Kidney epithelial cell (primary cell): Measurements from ENCODE around the gene WDR86. TPM values are rescaled to one million over a fixed set of nuclear protein-coding genes. Genes with fewer than 3 reads are reported as not detected.

ENCODE experiments used
- DNase-seq: peaks from one replicate; pipeline ENCODE4 v3.0.0-alpha.2; 2010; ENCODE audit warnings: low read depth
- H3K27me3 ChIP-seq: 2 replicates; pipeline ENCODE4 v1.6.0; 2011; ENCODE audit warnings: low read length; ENCODE audit not compliant: control insufficient read depth, insufficient read depth
- H3K36me3 ChIP-seq: 2 replicates; pipeline ENCODE4 v1.5.1; 2011; ENCODE audit warnings: low read length; ENCODE audit not compliant: control insufficient read depth, insufficient read depth
- H3K4me3 ChIP-seq: 2 replicates; pipeline ENCODE4 v1.5.1; 2011; ENCODE audit warnings: low read depth, mild to moderate bottlenecking, control low read depth, low read length
- total RNA-seq: library from RNA; depleted of rRNA; stranded (reverse); fragments of >200 nt; gene quantifications from 2 replicates; pipeline ENCODE4 v1.2.3, GENCODE V29; 2015
- TF ChIP-seq, protein P1 (sequence below): IDR thresholded peaks from 2 replicates; pipeline ENCODE4 v1.5.1; 2011; ENCODE audit warnings: mild to moderate bottlenecking, moderate library complexity, low read length, control low read depth, inconsistent platforms; ENCODE audit not compliant: insufficient read depth, poor library complexity, severe bottlenecking

WDR86 gene
- total RNA-seq, 1 donor from 2014 or later: 19.6 TPM

- Histone ChIP-seq H3K36me3 (no peaks in the 10 kb centered on the region), H3K4me3 (no peak overlapping the region), H3K27me3 (peaks cover 4% of the 10 kb centered on the region)
- DNase-seq: no peak
- TF ChIP-seq, protein P1, sequence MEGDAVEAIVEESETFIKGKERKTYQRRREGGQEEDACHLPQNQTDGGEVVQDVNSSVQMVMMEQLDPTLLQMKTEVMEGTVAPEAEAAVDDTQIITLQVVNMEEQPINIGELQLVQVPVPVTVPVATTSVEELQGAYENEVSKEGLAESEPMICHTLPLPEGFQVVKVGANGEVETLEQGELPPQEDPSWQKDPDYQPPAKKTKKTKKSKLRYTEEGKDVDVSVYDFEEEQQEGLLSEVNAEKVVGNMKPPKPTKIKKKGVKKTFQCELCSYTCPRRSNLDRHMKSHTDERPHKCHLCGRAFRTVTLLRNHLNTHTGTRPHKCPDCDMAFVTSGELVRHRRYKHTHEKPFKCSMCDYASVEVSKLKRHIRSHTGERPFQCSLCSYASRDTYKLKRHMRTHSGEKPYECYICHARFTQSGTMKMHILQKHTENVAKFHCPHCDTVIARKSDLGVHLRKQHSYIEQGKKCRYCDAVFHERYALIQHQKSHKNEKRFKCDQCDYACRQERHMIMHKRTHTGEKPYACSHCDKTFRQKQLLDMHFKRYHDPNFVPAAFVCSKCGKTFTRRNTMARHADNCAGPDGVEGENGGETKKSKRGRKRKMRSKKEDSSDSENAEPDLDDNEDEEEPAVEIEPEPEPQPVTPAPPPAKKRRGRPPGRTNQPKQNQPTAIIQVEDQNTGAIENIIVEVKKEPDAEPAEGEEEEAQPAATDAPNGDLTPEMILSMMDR: no peak
Observed at GRCh38 chr7:151375530-151376217, 34.2 kb downstream of the WDR86 start.

- TF ChIP-seq, protein P1: no peak
- DNase-seq: no peak
Observed at GRCh38 chr7:151374726-151375125, 35.1 kb downstream of the WDR86 start.

DNA sequence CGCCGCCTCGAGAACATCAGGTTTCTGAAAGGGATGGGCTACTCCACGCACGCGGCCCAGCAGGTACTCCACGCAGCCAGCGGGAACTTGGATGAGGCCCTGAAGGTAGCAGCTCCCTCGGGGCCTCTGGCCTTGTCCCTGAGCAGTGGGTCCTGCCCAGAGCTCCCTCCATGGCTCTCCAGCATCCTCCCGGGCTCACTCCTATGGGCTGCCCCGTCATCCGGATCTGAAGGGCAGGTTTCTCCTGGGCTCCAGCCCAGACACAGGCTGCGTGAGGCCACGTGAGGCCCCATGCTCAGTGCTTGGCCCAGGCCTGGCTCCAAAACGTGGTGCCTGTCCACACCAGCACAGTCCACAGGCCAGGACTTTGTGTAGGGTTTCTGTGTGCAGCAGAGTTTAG, 35.7 kb downstream of the WDR86 start:
- DNase-seq: no peak
- TF ChIP-seq, protein P1: no peak
- Histone ChIP-seq H3K27me3 (no peaks in the 10 kb centered on the region), H3K4me3 (no peak overlapping the region), H3K36me3 (no peaks in the 10 kb centered on the region)

More at GRCh38 chr7:151374726-151375125, 35.1 kb downstream of the WDR86 start:
- no peaks in the 10 kb centered on the region for H3K36me3 ChIP-seq
- H3K27me3 ChIP-seq: no peaks in the 10 kb centered on the region
- no peak overlapping the region for H3K4me3 ChIP-seq

- no peak for DNase-seq
- Histone ChIP-seq H3K4me3 (no peak overlapping the region), H3K36me3 (no peaks in the 10 kb centered on the region), H3K27me3 (no peaks in the 10 kb centered on the region)
- TF ChIP-seq, protein P1: no peak
Observed at GRCh38 chr7:151373599-151373998, 36.2 kb downstream of the WDR86 start.

DNA sequence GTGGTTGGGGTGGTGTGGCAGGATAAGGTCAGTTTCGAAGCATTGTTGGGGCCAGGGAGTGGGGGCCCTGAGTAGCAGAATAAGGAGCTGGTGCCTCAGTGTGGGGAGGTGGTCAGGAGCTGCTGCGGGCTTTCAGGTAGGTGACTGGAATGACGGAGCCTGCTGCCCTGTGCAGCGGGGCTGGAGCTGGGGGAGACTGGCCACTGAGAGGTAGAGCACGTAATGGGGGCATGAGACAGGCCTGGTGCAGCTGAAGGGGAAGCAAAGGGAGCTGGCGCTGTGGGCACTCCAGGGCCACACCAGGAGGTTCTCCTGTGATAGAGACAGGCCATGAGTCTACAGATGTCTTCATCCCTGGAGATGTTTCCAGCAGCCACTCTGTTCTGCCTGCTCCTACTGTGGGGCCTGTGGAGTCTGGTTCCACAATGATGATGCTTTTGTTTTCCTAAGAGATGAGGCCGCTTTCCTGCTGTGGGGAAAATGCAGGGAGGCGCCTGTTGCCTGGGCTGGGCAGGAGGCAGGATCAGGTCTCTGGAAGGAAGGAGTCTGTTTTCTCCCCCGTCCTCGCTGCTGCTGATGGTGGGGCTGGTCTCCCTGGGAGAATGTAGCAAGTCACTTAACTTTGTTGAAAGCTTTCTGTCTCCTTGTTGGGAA, 37.1 kb downstream of the WDR86 start:
- H3K27me3 ChIP-seq: no peaks in the 10 kb centered on the region
- TF ChIP-seq, protein P1: no peak
- H3K4me3 ChIP-seq: no peak overlapping the region
- DNase-seq: no peak
- no peaks in the 10 kb centered on the region for H3K36me3 ChIP-seq

- Histone ChIP-seq H3K4me3 (no peak overlapping the region), H3K36me3 (no peaks in the 10 kb centered on the region), H3K27me3 (no peaks in the 10 kb centered on the region)
- DNase-seq: no peak
- TF ChIP-seq, protein P1: no peak
Observed at GRCh38 chr7:151371266-151371665, 38.6 kb downstream of the WDR86 start.
